Measurements from ENCODE around the gene TFRC. TPM values are rescaled to one million over a fixed set of nuclear protein-coding genes. Genes with fewer than 3 reads are reported as not detected.
"Not testable (repeated sequence)": the region's sequence is repeated elsewhere in the genome, so short reads cannot be mapped to it uniquely, and the experiment has no call there.

TFRC gene
- total RNA-seq, 1 donor from 2014 or later, result 87.7 TPM

- TF ChIP-seq EZH2phosphoT487 (IDR thresholded peaks at IDR 0.05) (no peak), EZH2 (IDR thresholded peaks at IDR 0.05) (no peak), CTCF (IDR thresholded peaks at IDR 0.05) (no peak)
- Histone ChIP-seq H3K4me1 (no peaks in the 10 kb centered on the region), H3K9ac (no peak overlapping the region), H2AFZ (replicated peaks) (no peak overlapping the region), H3K79me2 (ENCODE audit: low read depth) (no peaks in the 10 kb centered on the region), H3K9me3 (ENCODE audit: low read depth) (no peaks in the 10 kb centered on the region), H3K27ac (no peak overlapping the region), H3F3A (ENCODE audit: low read depth) (no peaks in the 10 kb centered on the region), H3K27me3 (no peaks in the 10 kb centered on the region), H3K4me3 (no peak overlapping the region), H3K4me2 (no peak overlapping the region), H3K36me3 (no peaks in the 10 kb centered on the region), H4K20me1 (ENCODE audit: low read depth) (no peaks in the 10 kb centered on the region)
- Mint-ChIP-seq H3K27me3 (ENCODE audit: insufficient read depth, low read depth) (peaks cover 2% of the 10 kb centered on the region), H3K27ac (no peak overlapping the region), H3K9me3 (peaks cover 8% of the 10 kb centered on the region), H3K36me3 (no peaks in the 10 kb centered on the region), H3K4me3 (no peak overlapping the region), H3K4me1 (no peaks in the 10 kb centered on the region)
- no peak for DNase-seq (ENCODE audit: low spot score)
Measured at GRCh38 chr3:196003611-196004010, 78.3 kb downstream of the TFRC start.

GRCh38 chr3:196002721-196003120, 79.2 kb downstream of the TFRC start:
- H2AFZ ChIP-seq (replicated peaks); H3K9me3 ChIP-seq (ENCODE audit: low read depth); H3K4me3 Mint-ChIP-seq; H3K9ac ChIP-seq; H3K4me1 ChIP-seq; H3K9me3 Mint-ChIP-seq; H3K4me2 ChIP-seq; H3K27me3 Mint-ChIP-seq (ENCODE audit: insufficient read depth, low read depth); H3K27ac ChIP-seq; H3K27ac Mint-ChIP-seq; H4K20me1 ChIP-seq (ENCODE audit: low read depth); H3K36me3 Mint-ChIP-seq; H3K4me3 ChIP-seq; H3K79me2 ChIP-seq (ENCODE audit: low read depth); DNase-seq (ENCODE audit: low spot score); H3K4me1 Mint-ChIP-seq; H3F3A ChIP-seq (ENCODE audit: low read depth); H3K36me3 ChIP-seq; H3K27me3 ChIP-seq: not testable (repeated sequence)

- H3K27me3 ChIP-seq; H2AFZ ChIP-seq (replicated peaks); DNase-seq (ENCODE audit: low spot score); H3F3A ChIP-seq (ENCODE audit: low read depth); H3K27ac ChIP-seq; H4K20me1 ChIP-seq (ENCODE audit: low read depth); H3K4me1 ChIP-seq; H3K9me3 ChIP-seq (ENCODE audit: low read depth); H3K27me3 Mint-ChIP-seq (ENCODE audit: insufficient read depth, low read depth); H3K9ac ChIP-seq; H3K4me3 ChIP-seq; H3K4me1 Mint-ChIP-seq; H3K36me3 Mint-ChIP-seq; H3K9me3 Mint-ChIP-seq; H3K4me2 ChIP-seq; H3K4me3 Mint-ChIP-seq; H3K79me2 ChIP-seq (ENCODE audit: low read depth); H3K36me3 ChIP-seq: not testable (repeated sequence)
- peak overlapping the region; percentile 25 for H3K27ac Mint-ChIP-seq
Measured at GRCh38 chr3:196001240-196001639, 80.7 kb downstream of the TFRC start.

- not testable (repeated sequence) for H3K4me2 ChIP-seq; H3F3A ChIP-seq (ENCODE audit: low read depth); DNase-seq (ENCODE audit: low spot score); H3K27ac ChIP-seq; H3K4me3 ChIP-seq; H3K36me3 ChIP-seq; H3K27me3 ChIP-seq; H3K36me3 Mint-ChIP-seq; H3K9me3 ChIP-seq (ENCODE audit: low read depth); H3K4me3 Mint-ChIP-seq; H3K27ac Mint-ChIP-seq; H3K9me3 Mint-ChIP-seq; H3K4me1 ChIP-seq; H3K9ac ChIP-seq; H3K79me2 ChIP-seq (ENCODE audit: low read depth); H4K20me1 ChIP-seq (ENCODE audit: low read depth); H2AFZ ChIP-seq (replicated peaks); H3K27me3 Mint-ChIP-seq (ENCODE audit: insufficient read depth, low read depth); H3K4me1 Mint-ChIP-seq
Measured at GRCh38 chr3:196000360-196000950, 81.4 kb downstream of the TFRC start.

- no peak overlapping the region for H3K27ac ChIP-seq
- TF ChIP-seq EZH2phosphoT487 (IDR thresholded peaks at IDR 0.05) (no peak), CTCF (IDR thresholded peaks at IDR 0.05) (no peak), EZH2 (IDR thresholded peaks at IDR 0.05) (no peak)
- H3K79me2 ChIP-seq (ENCODE audit: low read depth), result no peaks in the 10 kb centered on the region
- H3K27me3 ChIP-seq, result no peaks in the 10 kb centered on the region
- H2AFZ ChIP-seq (replicated peaks), result no peak overlapping the region
- no peaks in the 10 kb centered on the region for H4K20me1 ChIP-seq (ENCODE audit: low read depth)
- no peak overlapping the region for H3K4me3 Mint-ChIP-seq
- no peaks in the 10 kb centered on the region for H3F3A ChIP-seq (ENCODE audit: low read depth)
- H3K9ac ChIP-seq, result no peak overlapping the region
- H3K4me3 ChIP-seq, result no peak overlapping the region
- H3K4me1 ChIP-seq, result no peaks in the 10 kb centered on the region
- DNase-seq (ENCODE audit: low spot score), result no peak
- H3K9me3 ChIP-seq (ENCODE audit: low read depth), result no peaks in the 10 kb centered on the region
- H3K9me3 Mint-ChIP-seq, result peaks cover 8% of the 10 kb centered on the region
- peaks cover 2% of the 10 kb centered on the region for H3K27me3 Mint-ChIP-seq (ENCODE audit: insufficient read depth, low read depth)
- no peaks in the 10 kb centered on the region for H3K4me1 Mint-ChIP-seq
- no peaks in the 10 kb centered on the region for H3K36me3 Mint-ChIP-seq
- no peak overlapping the region for H3K4me2 ChIP-seq
- no peaks in the 10 kb centered on the region for H3K36me3 ChIP-seq
- no peak overlapping the region for H3K27ac Mint-ChIP-seq
Measured at GRCh38 chr3:195999896-196000295, 82.0 kb downstream of the TFRC start.
